Measurements from ENCODE around the gene HLA-DPA1.
A peak's percentile ranks its signal among the peaks of the same experiment; 100 is the strongest.

Gene HLA-DPA1

DNA sequence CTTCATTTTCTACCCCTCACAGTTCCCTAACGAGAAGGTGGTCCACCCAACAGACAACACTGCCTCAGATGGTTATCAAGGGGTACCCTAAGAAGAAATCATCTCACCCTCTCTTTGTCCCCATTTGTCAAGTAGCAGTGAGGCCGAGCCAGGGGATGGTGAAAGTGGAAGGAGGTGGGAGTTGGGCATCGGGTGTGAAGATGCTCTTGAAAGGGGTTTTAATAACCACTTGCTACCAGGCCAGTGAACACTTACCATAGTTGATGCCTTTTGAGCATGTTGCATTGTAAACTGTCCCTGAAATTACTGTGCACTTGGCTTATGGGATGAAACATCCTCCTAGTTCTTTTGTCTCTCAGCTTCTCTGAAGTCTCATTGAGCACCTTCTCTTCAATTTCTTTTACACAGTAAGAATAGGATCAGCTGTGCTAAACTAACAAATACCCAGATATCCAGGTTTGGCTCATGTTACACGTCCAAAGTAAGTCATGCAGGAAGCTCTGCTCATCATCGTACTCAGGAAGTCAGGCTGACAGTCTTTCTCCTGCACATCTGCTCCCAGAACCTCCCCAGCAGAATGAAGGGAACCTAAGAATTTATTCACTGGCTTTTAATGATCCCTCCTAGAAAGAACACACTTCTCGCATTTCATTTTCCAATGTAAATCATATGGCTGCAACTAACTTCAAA lies 15.6 kb upstream of the HLA-DPA1 start:
- DNase-seq (ENCODE audit: low read depth), result no peak

DNA sequence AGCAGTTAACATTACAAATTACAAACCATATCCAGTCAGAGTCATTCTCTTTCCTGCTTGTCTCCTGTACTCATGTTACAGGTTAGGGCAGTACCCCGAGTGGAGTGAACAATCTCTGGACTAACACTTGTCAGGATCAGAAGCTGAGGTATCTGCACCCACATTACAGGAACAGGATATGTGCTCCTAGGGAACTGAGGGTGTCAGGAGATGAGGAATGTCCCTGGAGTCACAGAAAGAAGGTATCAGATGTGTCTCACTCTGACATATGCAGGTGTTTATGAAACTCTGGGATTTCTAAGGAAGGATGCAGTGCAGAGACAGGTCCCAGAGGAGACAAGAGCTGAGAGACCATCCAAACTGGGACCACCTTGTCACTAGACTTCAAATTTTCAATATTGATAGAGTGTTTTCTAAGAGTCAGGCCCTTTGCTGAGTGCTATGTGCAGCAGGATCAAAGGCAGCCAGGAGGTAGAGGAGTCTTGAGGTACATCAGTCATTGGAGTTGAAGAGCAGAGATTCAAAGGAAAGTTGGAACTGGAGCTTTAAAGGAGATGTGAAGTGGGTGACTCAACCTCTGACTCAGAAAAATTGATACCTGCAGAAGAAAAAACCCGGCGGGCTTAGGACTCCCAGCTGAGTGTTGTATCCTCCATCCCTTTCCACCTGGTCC lies 14.9 kb upstream of the HLA-DPA1 start:
- no peak for DNase-seq (ENCODE audit: low read depth)

DNA sequence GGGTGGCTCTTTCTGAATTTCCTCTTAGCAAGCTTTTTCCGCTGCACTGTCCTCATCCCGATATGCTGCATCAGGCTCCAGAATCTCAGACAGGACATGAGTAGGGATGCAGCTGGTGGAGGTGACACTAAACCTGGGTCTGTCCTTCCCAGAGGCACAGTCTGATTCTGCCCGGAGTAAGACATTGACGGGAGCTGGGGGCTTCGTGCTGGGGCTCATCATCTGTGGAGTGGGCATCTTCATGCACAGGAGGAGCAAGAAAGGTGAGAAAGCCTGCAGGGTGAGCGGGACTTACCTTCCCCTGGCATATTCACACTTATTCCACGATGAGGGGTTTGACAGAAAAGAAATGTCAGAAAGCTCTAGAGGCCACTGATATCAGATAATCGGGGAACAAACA lies 12.2 kb upstream of the HLA-DPA1 start:
- DNase-seq (ENCODE audit: low read depth), result no peak

DNA sequence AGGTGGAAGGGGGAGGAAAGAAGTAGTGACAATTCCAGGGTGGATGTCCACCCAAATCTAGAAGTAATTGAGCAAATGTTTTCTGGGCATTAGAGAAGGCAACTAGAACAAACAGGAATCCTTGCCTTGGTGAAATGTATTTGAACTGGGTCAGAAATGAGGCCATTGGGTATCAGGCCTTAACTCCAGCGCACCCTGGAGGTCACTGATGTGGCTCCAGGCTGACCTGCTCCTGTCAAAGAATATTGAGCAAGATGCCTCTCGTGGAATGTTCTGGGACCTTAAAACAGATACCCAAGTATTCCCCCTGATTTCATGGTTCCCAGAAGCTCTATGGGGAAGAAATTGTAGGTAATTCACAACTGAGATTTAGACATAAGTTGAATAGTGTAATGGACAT lies 9.3 kb upstream of the HLA-DPA1 start:
- no peak for DNase-seq (ENCODE audit: low read depth)

DNA sequence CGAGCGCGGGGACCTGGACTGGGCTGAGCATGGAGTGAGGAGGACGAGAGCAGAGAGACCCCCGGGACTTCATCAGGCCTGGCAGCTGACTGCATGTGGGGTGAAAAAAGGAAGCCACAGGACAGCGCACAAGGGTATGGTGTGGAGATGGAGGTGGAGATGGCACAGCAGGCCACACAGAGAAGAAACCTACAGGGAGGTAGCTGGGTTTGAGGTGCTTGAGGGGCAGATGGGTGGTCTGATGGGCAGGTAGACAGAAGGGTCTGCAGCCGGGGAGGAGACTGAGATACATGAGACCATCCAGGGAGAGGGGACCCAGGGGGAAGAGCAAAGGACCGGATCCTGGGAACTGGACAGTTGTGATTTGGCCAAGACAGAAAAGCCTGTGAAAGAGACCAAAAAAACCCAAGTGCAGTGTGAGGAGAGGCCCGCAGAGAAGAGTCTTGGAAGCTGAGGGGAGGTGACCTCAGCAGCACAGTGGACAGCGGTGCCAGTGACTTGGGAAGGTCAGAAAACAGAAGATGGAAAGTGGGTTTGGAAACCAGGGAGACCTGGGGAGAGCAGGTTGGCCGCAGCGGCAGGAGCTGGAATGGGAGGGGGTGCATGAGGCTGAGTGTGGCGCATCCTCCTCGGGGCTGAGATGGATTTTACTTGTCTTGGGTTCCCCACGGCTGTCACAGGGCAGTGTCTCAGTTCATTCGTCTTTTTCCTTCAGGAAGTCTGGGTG lies 7.8 kb upstream of the HLA-DPA1 start:
- no peak for DNase-seq (ENCODE audit: low read depth)

DNA sequence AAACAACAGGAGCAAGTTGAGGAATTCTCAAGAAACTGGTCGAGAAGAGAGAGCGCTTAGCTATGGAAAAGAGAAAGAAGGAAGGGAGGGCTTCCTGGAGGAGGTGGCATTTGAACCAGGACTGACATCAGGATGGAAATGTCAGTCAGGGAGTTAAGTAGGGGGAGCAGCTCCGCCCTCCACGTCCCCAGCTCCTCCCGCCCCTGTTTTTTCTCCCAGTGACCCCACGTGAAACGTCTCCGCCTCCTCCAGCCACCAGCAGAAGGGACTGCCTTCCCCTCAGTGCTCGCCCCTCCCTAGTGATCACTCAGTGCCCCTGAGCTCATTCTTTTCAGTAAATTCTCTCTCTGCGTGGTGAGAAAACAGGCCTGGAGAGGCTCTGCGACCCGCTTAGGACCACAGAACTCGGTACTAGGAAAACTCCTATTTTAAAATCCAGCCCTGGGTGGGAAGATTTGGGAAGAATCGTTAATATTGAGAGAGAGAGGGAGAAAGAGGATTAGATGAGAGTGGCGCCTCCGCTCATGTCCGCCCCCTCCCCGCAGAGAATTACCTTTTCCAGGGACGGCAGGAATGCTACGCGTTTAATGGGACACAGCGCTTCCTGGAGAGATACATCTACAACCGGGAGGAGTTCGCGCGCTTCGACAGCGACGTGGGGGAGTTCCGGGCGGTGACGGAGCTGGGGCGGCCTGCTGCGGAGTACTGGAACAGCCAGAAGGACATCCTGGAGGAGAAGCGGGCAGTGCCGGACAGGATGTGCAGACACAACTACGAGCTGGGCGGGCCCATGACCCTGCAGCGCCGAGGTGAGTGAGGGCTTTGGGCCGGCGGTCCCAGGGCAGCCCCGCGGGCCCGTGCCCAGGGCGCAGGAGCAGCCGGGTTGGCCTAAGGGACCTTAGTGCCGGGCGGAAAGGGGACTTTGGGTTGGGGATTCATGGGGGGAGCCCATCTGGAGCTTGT lies 7.0 kb upstream of the HLA-DPA1 start:
- DNase-seq (ENCODE audit: low read depth), result no peak

DNA sequence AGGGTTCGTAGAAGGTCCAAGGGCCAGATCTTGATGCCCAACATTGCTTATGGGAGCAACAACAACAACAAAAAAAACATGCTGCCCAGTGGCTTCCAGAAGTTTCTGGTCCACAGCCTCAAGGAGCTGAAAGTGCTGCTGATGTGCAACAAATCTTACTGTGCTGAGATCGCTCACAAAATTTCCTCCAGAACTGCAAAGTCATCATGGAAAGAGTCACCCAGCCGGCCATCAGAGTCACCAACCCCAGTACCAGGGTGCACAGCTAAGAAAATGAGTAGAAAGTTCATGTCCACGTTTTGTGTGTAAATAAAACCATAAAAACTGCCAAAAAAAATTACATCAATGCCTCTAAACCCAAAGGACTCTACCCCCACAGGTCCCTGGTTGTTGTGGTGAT lies 6.1 kb upstream of the HLA-DPA1 start:
- no peak for DNase-seq (ENCODE audit: low read depth)

DNA sequence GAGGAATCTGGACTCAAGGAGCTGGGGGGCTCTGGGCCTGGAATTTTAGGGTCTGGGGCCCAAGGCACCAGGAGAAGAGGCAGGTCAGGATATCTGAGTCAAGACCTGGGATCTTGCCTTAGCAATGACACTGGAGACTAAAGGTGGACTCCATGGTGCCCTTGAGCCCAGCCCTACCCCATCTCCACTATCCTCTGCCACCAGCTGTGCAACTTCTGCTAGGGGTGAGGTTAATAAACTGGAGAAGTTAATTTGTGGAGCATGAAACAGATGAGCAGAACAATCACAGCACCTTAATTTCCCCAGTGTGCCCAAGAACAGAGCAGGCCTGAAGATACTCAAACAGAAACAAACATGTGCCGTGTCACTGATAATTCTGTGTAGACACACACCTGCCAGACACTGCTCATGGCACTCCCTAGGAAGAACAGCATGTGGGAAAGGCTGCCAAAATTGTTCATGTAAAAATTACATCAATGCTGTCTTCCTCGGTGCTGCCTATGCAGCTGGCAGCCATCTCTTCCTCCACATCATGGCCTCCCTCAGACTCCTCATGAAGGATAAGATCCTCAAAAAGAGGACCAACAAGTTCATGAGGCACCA lies 5.6 kb upstream of the HLA-DPA1 start:
- DNase-seq (ENCODE audit: low read depth), result no peak

DNA sequence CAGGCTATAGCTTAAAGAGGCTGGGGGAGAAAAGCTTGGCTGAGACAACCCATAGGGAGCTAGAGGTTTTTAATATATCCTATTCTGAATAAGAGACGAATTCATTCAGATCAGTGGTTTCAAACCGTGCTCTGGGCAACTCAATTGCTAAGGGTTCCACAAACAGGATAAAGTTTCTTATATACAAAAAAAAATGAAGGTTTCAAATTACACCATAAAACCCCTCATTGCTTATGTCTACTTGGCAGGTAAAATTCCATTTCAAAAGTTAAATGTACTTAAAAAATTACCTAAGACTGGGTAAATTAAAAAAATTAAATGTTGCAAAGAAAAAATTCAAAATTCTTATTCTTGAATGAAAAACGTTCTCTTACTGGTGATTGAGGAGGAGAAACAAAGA lies 5.0 kb upstream of the HLA-DPA1 start:
- no peak for DNase-seq (ENCODE audit: low read depth)

DNA sequence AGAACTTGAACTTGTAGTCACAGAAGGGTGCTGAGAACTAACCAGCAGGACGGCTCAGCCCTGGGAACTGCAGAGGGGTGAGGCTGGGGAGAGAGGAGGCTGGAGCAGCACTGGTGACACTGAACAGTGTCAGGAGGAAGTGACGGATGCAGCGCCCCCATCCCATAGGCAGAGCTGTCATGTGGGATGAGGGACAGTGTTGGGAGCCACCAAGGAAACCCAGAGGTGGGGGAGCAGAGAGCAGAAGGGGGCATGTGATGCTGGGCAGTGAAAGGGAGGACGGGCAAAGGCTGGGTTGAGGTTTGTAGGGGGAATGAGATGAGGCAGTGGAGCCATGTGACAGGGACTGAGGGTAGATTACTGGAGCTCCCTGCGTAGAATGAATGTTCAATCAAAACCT lies 4.5 kb upstream of the HLA-DPA1 start:
- DNase-seq (ENCODE audit: low read depth), result no peak

DNA sequence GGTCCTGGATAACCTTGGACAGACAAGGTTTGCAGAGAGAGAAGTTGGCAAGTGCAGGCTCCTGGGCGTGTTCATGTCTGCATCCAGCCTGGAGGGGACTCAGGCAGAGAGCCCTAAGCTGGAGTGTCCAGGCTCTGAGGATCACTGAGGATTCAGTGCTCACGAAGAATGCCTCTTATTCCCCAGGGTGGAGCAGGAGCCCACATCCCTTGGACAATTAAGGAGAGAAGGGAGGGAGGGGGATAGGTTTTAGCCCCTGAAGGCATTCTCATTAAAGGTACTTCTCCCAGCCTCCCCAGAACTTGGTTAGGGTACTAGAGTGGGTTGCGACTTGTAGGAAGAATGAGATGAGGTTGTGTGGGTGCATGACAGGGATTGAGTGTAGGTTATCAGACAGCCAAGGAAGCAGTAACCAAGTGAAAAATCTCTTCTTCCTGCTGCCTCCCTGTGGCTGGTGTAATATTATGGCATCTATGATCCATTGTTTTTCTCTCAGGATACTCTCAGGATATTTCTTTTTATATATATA lies 3.0 kb upstream of the HLA-DPA1 start:
- DNase-seq (ENCODE audit: low read depth), result no peak

DNA sequence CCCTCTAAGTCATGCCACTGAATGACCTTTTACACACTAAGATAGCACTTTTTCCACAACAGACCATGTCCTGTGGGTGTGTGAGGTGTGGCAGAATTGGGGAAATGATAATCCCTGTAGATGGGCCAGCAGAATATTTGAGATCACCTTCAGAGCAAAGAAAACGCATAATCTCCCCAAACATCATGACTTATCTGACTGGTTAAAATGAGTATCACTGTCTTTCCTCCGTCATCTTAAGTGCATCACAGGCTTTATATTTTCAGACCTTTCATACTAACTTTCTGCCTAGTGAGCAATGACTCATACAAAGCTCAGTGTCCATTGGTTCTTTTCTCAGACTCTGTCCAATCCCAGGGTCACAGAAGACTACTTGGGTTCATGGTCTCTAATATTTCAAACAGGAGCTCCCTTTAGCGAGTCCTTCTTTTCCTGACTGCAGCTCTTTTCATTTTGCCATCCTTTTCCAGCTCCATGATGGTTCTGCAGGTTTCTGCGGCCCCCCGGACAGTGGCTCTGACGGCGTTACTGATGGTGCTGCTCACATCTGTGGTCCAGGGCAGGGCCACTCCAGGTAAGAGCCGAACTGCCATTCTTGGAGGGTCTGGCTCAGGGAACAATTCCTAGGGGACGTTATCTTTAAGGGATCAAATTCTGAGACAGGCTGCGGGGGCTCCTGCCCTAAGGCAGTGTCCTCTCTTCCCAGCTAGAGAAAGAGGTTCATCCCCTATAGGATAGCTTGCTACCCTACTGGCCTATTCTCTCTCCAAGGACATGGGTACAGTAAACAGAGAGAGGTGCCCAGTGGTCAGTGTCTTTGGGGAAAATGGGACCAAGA lies 2.3 kb upstream of the HLA-DPA1 start, which contains the start of gene HLA-DPB1:
Gene HLA-DPB1, plus strand, starts transcription at position 423 of the 838 bp plus-strand sequence. Its CDS starts 52 bp downstream, at position 475.
- DNase-seq (ENCODE audit: low read depth), result peak; percentile 13

DNA sequence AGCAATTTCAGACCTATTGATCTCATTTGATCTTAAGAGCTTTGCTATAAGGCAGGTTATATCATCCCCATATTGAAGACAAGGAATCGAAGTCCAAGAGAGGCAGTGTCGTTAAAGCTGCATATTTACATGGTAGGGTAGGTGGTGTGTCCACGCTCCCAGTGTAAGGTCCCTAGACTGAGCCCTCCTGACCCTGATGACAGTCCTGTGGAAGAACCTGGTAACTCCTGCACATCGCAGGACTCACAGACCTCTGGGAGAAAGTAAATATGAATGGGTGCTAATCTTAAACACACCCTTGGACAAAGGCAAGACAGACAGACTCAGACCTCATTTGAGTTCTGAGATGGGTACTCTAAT lies 1.7 kb upstream of the HLA-DPA1 start:
- no peak for DNase-seq (ENCODE audit: low read depth)

DNA sequence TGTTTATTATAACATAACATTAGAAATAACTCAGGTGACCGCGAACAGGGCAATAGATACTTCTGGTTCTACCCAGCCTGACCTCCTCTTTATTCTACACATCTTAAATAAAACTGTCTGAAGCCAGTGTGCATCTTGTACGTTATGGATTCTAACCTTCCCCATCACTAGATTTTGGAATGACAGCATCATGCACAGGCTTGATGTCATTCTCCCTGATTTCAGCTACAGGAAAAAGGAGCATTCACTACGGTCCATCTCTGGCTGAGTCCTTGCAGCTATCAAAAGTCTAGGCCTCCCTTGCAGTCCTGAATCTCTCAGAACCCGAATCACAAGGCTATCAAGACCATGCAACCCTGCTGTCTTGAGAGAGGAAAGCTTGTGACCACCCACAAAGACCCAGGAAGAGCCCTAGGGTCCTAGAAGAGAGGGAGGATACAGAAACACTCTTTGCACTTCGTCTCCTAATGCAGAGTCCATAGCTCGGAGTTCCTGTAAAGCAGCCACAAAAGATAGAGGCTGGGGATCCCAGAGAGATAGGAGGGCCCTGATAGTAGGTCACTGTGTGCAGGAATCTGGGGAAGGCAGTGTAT lies 845 bp downstream of the HLA-DPA1 start:
- no peak for DNase-seq (ENCODE audit: low read depth)

DNA sequence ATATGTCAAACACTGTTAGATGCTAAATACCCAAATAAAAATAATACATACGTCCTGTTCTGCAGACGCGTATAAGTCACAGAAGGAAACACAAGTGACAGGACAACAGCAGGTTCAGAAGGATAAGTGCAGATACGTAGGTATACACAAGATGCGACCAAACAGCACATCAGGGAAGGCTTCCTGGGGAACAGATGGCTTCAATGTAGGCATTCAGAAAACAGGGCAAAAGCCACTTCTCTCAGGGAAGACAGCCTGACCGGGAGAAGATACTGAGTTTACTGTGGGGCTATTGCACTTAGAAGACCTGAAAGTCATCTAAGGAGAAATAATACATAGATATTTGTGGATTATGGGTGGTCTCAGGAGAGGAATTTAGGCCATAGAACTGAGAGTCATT lies 1.9 kb downstream of the HLA-DPA1 start:
- no peak for DNase-seq (ENCODE audit: low read depth)

DNA sequence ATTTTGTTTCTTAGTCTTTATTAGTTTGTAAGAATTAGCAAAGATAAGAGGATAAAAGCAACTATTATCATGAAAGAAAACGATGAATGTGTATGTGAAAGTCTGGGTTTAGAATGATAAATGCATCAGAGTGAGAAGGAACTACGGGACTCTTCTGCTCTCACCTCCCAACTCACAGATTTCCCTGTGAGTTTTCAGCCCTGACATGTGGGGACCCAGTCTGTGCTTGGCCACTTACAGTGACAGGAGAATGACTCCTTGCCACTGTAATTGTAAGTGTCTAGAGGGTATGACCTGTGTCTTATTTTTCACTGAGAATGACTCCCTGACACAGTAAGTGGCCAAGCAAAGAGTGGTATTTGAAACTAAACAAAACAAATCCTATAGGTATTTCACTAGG lies 2.5 kb downstream of the HLA-DPA1 start:
- no peak for DNase-seq (ENCODE audit: low read depth)

DNA sequence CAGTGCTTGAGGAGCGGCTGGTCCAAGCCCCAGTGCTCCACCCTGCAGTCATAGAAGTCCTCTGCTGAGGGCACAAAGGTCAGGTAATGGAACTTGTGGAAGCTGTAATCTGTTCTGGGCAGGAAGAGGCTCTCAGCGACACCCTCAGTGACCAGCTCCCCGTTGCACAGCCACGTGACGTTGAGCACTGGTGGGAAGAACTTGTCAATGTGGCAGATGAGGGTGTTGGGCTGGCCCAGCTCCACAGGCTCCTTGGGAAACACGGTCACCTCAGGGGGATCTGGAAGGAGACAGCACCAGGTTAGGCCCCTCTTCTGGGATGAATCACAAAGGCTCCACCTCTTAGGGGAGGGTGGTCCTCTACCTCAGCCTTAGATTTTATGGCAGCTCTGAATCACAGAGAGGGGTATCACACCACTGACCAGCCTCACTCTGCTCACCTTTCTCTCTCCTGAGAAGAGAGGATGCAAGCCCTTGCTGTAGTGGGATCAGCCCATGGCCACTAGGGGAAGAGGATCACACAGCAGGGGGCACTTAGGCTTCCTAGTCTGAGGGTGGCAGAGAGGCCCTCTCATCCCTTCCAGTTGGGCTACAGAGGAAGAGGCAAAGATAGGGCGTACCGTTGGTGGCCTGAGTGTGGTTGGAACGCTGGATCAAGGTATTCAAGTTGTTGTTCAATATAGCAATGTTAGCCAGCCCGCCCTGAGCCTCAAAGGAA lies 4.3 kb downstream of the HLA-DPA1 start:
- DNase-seq (ENCODE audit: low read depth), result no peak

DNA sequence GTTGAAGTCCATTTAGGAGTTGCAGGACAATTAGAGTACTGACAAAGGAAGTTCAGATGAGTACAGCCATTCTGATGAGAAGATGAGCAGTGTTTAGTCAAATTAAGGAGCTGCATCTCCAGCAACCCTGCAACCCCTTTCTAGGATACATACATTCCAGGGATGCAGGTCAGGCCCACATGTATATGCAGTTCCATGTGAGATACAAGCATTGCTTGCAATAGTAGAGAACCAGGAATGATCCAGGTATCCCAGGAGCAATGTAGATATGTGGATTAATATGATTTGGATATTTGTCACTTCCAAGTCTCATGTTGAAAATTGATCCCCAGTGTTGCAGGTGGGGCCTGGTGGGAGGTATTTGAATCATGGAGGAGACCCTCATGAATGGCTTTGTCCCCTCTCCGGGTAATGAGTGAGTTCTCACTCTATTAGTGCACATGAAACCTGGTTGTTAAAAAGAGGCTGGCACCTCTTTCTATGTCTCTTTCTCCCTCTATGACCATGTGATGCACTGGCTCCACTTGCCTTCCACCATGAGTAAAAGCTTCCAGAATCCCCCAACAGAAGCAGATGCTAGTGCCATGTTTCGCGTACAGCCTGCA lies 6.4 kb downstream of the HLA-DPA1 start:
- no peak for DNase-seq (ENCODE audit: low read depth)

DNA sequence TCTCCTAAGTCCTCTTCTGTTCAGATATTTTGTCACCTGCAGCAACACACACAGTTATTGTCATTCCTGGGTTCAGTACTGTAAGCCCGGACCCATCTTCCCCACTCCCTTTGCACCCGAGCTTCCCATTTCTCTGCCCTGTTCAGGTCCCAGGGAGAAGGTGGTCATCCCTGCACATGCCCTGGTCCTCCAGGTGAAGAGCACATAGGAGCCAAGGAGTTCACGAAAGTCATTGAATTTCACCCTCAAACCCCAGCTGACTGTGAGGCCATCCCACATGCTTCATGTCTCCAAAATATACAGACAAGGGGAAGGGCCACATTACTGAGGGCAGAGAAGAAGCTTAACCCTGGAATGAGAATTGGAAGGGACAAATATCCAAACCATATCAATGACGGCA lies 8.1 kb downstream of the HLA-DPA1 start:
- no peak for DNase-seq (ENCODE audit: low read depth)

Data from GM04503 (cell line).